Cardiac fibroblast (primary cell): ENCODE results near the gene KIAA1755.
A peak's percentile ranks its signal among the peaks of the same experiment; 100 is the strongest.

Source experiments
- DNase-seq, 2 donors: peaks; one replicate each; pipeline versions ENCODE4 v3.0.0 to v3.0.0-alpha.2; 2010; ENCODE audit warnings: low read depth in 2 of 2
- H3K4me3 ChIP-seq, 2 donors: replicated peaks in 1 of 2; 1 replicate in 1 of 2; 2 replicates in 1 of 2; pipeline ENCODE4 v1.5.1; 2011; ENCODE audit warnings: low read depth in 2 of 2, low read length in 2 of 2, mild to moderate bottlenecking in 2 of 2, moderate library complexity in 1 of 2
- TF ChIP-seq, protein P1 (sequence below): IDR thresholded peaks from one replicate; pipeline ENCODE4 v1.5.1; 2011; ENCODE audit warnings: low read depth, mild to moderate bottlenecking, low read length, inconsistent platforms

Gene KIAA1755

DNA sequence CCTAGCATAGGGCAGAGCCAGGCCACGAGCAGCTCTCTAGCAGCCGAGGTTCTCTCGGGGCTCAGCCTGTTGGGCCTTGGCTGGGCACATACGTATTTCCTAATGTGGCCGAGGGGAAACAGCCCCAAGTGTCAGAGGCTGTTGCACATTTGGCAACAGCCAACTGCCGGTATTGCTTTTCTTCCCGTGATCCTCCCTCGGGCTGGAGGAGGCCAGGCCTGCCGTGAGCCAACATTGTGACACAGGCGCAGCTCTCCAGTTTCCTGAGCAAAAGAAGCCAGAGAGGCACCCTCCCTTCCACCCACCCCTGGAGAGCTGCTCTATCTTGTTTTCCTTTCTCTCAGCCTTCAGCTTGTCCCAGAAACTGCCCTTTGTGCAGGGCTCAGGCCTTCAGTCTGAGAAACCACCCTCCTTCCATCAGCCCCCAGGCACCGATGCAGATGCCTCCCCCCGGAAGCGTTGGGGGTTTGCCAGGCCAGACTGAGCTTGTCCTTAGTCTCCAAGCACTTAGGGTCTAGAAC, 38.3 kb upstream of the KIAA1755 start:
- no peak overlapping the region for H3K4me3 ChIP-seq
- TF ChIP-seq, protein P1, sequence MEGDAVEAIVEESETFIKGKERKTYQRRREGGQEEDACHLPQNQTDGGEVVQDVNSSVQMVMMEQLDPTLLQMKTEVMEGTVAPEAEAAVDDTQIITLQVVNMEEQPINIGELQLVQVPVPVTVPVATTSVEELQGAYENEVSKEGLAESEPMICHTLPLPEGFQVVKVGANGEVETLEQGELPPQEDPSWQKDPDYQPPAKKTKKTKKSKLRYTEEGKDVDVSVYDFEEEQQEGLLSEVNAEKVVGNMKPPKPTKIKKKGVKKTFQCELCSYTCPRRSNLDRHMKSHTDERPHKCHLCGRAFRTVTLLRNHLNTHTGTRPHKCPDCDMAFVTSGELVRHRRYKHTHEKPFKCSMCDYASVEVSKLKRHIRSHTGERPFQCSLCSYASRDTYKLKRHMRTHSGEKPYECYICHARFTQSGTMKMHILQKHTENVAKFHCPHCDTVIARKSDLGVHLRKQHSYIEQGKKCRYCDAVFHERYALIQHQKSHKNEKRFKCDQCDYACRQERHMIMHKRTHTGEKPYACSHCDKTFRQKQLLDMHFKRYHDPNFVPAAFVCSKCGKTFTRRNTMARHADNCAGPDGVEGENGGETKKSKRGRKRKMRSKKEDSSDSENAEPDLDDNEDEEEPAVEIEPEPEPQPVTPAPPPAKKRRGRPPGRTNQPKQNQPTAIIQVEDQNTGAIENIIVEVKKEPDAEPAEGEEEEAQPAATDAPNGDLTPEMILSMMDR: no peak
- DNase-seq: peak; percentile 74 to 96

DNA sequence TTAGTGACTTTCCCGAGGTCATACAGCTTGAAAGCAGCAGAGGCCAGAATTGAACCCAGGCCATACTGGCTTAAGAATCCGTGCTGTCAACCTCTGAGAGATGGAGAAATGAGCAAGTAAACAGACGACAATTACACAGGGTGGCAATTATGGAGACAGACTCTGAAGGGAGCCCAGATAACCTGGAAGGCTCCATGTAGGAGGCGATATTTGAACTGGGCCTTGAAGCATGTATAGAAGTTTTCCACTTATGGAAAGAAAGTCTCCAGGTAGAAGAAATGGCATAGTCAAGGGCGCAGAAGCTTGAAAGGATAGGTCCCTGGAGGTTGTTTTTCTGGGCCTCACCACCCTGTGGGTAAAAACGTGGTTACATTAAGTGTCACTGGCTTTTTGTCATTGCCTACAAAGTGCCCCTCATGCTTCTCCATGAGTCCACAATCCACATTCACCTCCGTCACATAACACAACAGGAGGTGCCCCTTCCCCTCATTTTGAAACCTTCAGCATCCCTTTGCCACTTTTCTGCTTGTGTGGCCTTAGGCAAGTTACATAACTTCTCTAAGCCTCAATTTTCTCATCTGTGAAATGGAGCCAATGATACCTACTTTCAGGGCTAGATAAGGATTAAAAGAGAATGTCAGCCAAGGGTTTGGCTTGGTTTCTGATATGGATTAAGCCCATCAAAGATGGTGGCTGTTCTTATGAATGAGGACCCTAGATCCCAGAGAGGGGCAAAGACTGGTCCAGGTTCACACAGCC, 37.6 kb upstream of the KIAA1755 start:
- H3K4me3 ChIP-seq: no peak overlapping the region
- TF ChIP-seq, protein P1: no peak
- DNase-seq: no peak

DNA sequence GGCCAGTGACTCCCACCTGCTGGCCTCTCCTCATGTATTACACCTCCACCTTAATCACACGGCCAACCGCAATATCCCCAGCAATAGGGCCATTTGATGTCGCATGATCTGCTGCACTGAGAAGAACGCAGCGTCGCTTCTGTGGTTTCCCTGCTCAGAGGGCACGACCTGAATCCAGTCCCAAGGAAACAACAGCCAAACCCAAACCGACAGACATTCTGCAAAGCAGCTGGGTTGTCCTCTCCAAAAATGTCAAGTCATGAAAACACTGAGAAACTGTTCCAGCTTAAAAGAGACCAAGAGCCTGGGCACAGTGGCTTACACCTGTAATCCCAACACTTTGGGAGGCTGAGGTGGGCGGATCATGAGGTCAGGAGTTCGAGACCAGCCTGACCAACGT, 35.9 kb upstream of the KIAA1755 start:
- TF ChIP-seq, protein P1: no peak
- DNase-seq: no peak
- no peak overlapping the region for H3K4me3 ChIP-seq

DNA sequence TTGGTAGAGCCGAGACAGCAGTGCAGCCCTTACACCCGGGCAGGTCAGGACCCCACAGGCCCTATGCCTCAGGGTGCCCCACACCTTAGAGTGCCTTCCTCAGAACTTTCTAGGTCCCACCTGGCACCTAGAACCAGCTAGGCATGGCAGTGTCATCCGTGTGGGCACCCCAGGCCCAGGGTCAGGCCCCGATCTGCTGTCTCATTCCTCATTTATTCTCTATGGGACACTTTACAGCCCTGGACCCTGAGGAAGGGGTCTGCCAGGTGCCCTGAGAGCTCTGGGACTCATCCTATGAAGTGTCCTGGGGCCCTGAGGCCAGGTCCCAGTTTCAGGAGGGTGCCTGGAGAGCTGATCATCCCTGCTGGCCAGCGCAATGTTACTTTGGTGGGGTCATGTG, 35.3 kb upstream of the KIAA1755 start:
- H3K4me3 ChIP-seq: no peak overlapping the region
- TF ChIP-seq, protein P1: no peak
- DNase-seq: no peak

DNA sequence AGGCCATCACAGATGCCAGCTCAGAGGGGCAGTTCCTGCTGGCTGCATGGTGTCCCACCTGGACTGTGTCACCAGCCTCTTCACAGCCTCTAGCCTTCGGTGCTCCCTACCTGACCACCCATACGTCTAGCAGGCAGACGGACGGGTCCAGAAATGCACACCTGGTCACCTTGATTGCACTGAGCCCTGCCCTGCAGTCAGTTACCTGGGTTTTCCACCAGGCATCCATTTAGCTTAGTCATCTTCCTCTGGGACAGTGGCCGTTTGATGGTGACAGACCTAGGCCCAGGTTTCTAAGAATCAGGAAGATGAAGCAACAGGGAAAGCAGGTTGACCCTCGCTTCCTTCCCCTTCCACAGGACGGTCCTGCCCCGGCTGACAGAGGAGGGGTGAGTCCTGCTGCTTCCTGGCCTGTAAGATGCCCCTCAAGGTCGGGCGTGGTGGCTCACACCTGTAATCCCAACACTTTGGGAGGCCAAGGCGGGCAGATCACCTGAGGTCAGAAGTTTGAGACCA, 33.6 kb upstream of the KIAA1755 start:
- no peak overlapping the region for H3K4me3 ChIP-seq
- DNase-seq: no peak
- TF ChIP-seq, protein P1: no peak

DNA sequence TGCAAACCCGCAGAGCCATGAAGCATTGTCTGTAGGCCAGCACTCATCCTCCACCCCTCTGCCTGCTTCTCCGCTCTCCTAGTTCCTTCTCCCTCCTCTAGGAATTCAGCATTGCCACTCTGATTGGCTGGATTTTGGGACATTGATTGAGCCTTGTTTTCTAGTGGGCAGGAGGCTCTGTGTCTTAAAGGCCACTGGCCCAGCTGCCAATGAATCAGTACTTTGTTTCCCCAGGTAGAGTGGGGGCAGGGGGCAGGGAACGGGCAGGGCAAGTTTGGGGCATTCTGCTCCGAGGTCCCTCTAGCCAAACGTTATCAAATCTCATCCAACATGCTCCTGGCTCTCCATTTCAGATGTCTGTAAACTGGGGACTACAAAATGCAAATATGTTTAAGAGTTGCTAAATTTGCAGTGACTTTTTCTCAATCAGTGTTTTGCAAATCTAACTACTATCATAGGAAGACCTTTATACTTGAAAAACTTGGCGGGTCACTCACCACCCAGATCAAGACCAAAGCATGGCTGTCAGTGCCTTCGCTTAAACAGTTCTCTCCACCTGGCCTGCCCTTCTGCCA, 33.0 kb upstream of the KIAA1755 start:
- H3K4me3 ChIP-seq: no peak overlapping the region
- TF ChIP-seq, protein P1: no peak
- DNase-seq: no peak
